ENCODE measurements around the gene OSBPL3.

The OSBPL3 gene

GRCh38 chr7:24831240-24831639 lies 148.7 kb downstream of the OSBPL3 start:
- no peak overlapping the region for H3K4me3 ChIP-seq (ENCODE audit: low read depth in 1 of 2, low read length in 2 of 2)
- H3K36me3 ChIP-seq (ENCODE audit: control insufficient read depth in 1 of 2, insufficient read depth in 2 of 2, low read length in 2 of 2), result no peaks in the 10 kb centered on the region
- peaks cover 0 to 5% of the 10 kb centered on the region in 2 donors for H3K4me1 ChIP-seq (ENCODE audit: control insufficient read depth in 1 of 2, insufficient read depth in 2 of 2, low read length in 2 of 2)
- H3K9me3 ChIP-seq (ENCODE audit: control insufficient read depth in 1 of 2, low read length in 2 of 2), result no peaks in the 10 kb centered on the region
- no peak overlapping the region for H3K27ac ChIP-seq (ENCODE audit: low read length)
- no peaks in the 10 kb centered on the region for H3K27me3 ChIP-seq (ENCODE audit: low read depth, low read length)

GRCh38 chr7:24830440-24831050 lies 149.4 kb downstream of the OSBPL3 start:
- H3K4me3 ChIP-seq (ENCODE audit: low read depth in 1 of 2, low read length in 2 of 2), result no peak overlapping the region
- peaks cover 0 to 6% of the 10 kb centered on the region in 2 donors for H3K4me1 ChIP-seq (ENCODE audit: control insufficient read depth in 1 of 2, insufficient read depth in 2 of 2, low read length in 2 of 2)
- H3K27me3 ChIP-seq (ENCODE audit: low read depth, low read length), result no peaks in the 10 kb centered on the region
- H3K27ac ChIP-seq (ENCODE audit: low read length), result no peak overlapping the region
- H3K9me3 ChIP-seq (ENCODE audit: control insufficient read depth in 1 of 2, low read length in 2 of 2), result no peaks in the 10 kb centered on the region
- no peaks in the 10 kb centered on the region for H3K36me3 ChIP-seq (ENCODE audit: control insufficient read depth in 1 of 2, insufficient read depth in 2 of 2, low read length in 2 of 2)

- H3K36me3 ChIP-seq (ENCODE audit: control insufficient read depth in 1 of 2, insufficient read depth in 2 of 2, low read length in 2 of 2), result no peaks in the 10 kb centered on the region
- H3K27ac ChIP-seq (ENCODE audit: low read length), result no peak overlapping the region
- no peaks in the 10 kb centered on the region for H3K27me3 ChIP-seq (ENCODE audit: low read depth, low read length)
- no peak overlapping the region for H3K4me3 ChIP-seq (ENCODE audit: low read depth in 1 of 2, low read length in 2 of 2)
- H3K4me1 ChIP-seq (ENCODE audit: control insufficient read depth in 1 of 2, insufficient read depth in 2 of 2, low read length in 2 of 2), result peaks cover 0 to 11% of the 10 kb centered on the region in 2 donors
- H3K9me3 ChIP-seq (ENCODE audit: control insufficient read depth in 1 of 2, low read length in 2 of 2), result no peaks in the 10 kb centered on the region
Observed at GRCh38 chr7:24829787-24830186, 150.2 kb downstream of the OSBPL3 start.

- Histone ChIP-seq H3K4me3 (ENCODE audit: low read depth in 1 of 2, low read length in 2 of 2) (no peak overlapping the region), H3K27ac (ENCODE audit: low read length) (no peak overlapping the region), H3K36me3 (ENCODE audit: control insufficient read depth in 1 of 2, insufficient read depth in 2 of 2, low read length in 2 of 2) (no peaks in the 10 kb centered on the region), H3K4me1 (ENCODE audit: control insufficient read depth in 1 of 2, insufficient read depth in 2 of 2, low read length in 2 of 2) (peaks cover 0 to 11% of the 10 kb centered on the region in 2 donors), H3K9me3 (ENCODE audit: control insufficient read depth in 1 of 2, low read length in 2 of 2) (no peaks in the 10 kb centered on the region), H3K27me3 (ENCODE audit: low read depth, low read length) (no peaks in the 10 kb centered on the region)
Observed at GRCh38 chr7:24828891-24829661, 150.9 kb downstream of the OSBPL3 start.

- Histone ChIP-seq H3K4me3 (ENCODE audit: low read depth in 1 of 2, low read length in 2 of 2) (no peak overlapping the region), H3K36me3 (ENCODE audit: control insufficient read depth in 1 of 2, insufficient read depth in 2 of 2, low read length in 2 of 2) (no peaks in the 10 kb centered on the region), H3K4me1 (ENCODE audit: control insufficient read depth in 1 of 2, insufficient read depth in 2 of 2, low read length in 2 of 2) (peaks cover 0 to 11% of the 10 kb centered on the region in 2 donors), H3K27ac (ENCODE audit: low read length) (no peak overlapping the region), H3K27me3 (ENCODE audit: low read depth, low read length) (no peaks in the 10 kb centered on the region), H3K9me3 (ENCODE audit: control insufficient read depth in 1 of 2, low read length in 2 of 2) (no peaks in the 10 kb centered on the region)
Observed at GRCh38 chr7:24827589-24827988, 152.4 kb downstream of the OSBPL3 start.

GRCh38 chr7:24827027-24827426 lies 153.0 kb downstream of the OSBPL3 start:
- Histone ChIP-seq H3K4me1 (ENCODE audit: control insufficient read depth in 1 of 2, insufficient read depth in 2 of 2, low read length in 2 of 2) (peaks cover 0 to 11% of the 10 kb centered on the region in 2 donors), H3K27me3 (ENCODE audit: low read depth, low read length) (no peaks in the 10 kb centered on the region), H3K27ac (ENCODE audit: low read length) (no peak overlapping the region), H3K9me3 (ENCODE audit: control insufficient read depth in 1 of 2, low read length in 2 of 2) (no peaks in the 10 kb centered on the region), H3K36me3 (ENCODE audit: control insufficient read depth in 1 of 2, insufficient read depth in 2 of 2, low read length in 2 of 2) (no peaks in the 10 kb centered on the region), H3K4me3 (ENCODE audit: low read depth in 1 of 2, low read length in 2 of 2) (no peak overlapping the region)

GRCh38 chr7:24826662-24827020 lies 153.3 kb downstream of the OSBPL3 start:
- Histone ChIP-seq H3K4me1 (ENCODE audit: control insufficient read depth in 1 of 2, insufficient read depth in 2 of 2, low read length in 2 of 2) (peaks cover 0 to 11% of the 10 kb centered on the region in 2 donors), H3K27me3 (ENCODE audit: low read depth, low read length) (no peaks in the 10 kb centered on the region), H3K4me3 (ENCODE audit: low read depth in 1 of 2, low read length in 2 of 2) (no peak overlapping the region), H3K9me3 (ENCODE audit: control insufficient read depth in 1 of 2, low read length in 2 of 2) (no peaks in the 10 kb centered on the region), H3K27ac (ENCODE audit: low read length) (peak overlapping the region; percentile 84), H3K36me3 (ENCODE audit: control insufficient read depth in 1 of 2, insufficient read depth in 2 of 2, low read length in 2 of 2) (no peaks in the 10 kb centered on the region)

- Histone ChIP-seq H3K9me3 (ENCODE audit: control insufficient read depth in 1 of 2, low read length in 2 of 2) (no peaks in the 10 kb centered on the region), H3K4me1 (ENCODE audit: control insufficient read depth in 1 of 2, insufficient read depth in 2 of 2, low read length in 2 of 2) (peaks cover 2 to 11% of the 10 kb centered on the region in 2 donors), H3K27me3 (ENCODE audit: low read depth, low read length) (no peaks in the 10 kb centered on the region), H3K36me3 (ENCODE audit: control insufficient read depth in 1 of 2, insufficient read depth in 2 of 2, low read length in 2 of 2) (no peaks in the 10 kb centered on the region), H3K27ac (ENCODE audit: low read length) (peak overlapping the region; percentile 84), H3K4me3 (ENCODE audit: low read depth in 1 of 2, low read length in 2 of 2) (peak overlapping the region in 1 of 2 donors; percentile 31)
Observed at GRCh38 chr7:24825931-24826661, 153.9 kb downstream of the OSBPL3 start.

- no peaks in the 10 kb centered on the region for H3K9me3 ChIP-seq (ENCODE audit: control insufficient read depth in 1 of 2, low read length in 2 of 2)
- peak overlapping the region in 1 of 2 donors; percentile 31 for H3K4me3 ChIP-seq (ENCODE audit: low read depth in 1 of 2, low read length in 2 of 2)
- H3K27ac ChIP-seq (ENCODE audit: low read length), result peak overlapping the region; percentile 84
- no peaks in the 10 kb centered on the region for H3K27me3 ChIP-seq (ENCODE audit: low read depth, low read length)
- no peaks in the 10 kb centered on the region for H3K36me3 ChIP-seq (ENCODE audit: control insufficient read depth in 1 of 2, insufficient read depth in 2 of 2, low read length in 2 of 2)
- peaks cover 9 to 11% of the 10 kb centered on the region in 2 donors for H3K4me1 ChIP-seq (ENCODE audit: control insufficient read depth in 1 of 2, insufficient read depth in 2 of 2, low read length in 2 of 2)
Observed at GRCh38 chr7:24825381-24825794, 154.6 kb downstream of the OSBPL3 start.

- no peak overlapping the region for H3K4me3 ChIP-seq (ENCODE audit: low read depth in 1 of 2, low read length in 2 of 2)
- H3K27ac ChIP-seq (ENCODE audit: low read length), result no peak overlapping the region
- H3K9me3 ChIP-seq (ENCODE audit: control insufficient read depth in 1 of 2, low read length in 2 of 2), result no peaks in the 10 kb centered on the region
- no peaks in the 10 kb centered on the region for H3K36me3 ChIP-seq (ENCODE audit: control insufficient read depth in 1 of 2, insufficient read depth in 2 of 2, low read length in 2 of 2)
- H3K4me1 ChIP-seq (ENCODE audit: control insufficient read depth in 1 of 2, insufficient read depth in 2 of 2, low read length in 2 of 2), result peaks cover 9 to 11% of the 10 kb centered on the region in 2 donors
- H3K27me3 ChIP-seq (ENCODE audit: low read depth, low read length), result no peaks in the 10 kb centered on the region
Observed at GRCh38 chr7:24824896-24825295, 155.1 kb downstream of the OSBPL3 start.

- H3K9me3 ChIP-seq (ENCODE audit: control insufficient read depth in 1 of 2, low read length in 2 of 2), result no peaks in the 10 kb centered on the region
- H3K4me3 ChIP-seq (ENCODE audit: low read depth in 1 of 2, low read length in 2 of 2), result no peak overlapping the region
- no peaks in the 10 kb centered on the region for H3K36me3 ChIP-seq (ENCODE audit: control insufficient read depth in 1 of 2, insufficient read depth in 2 of 2, low read length in 2 of 2)
- H3K27me3 ChIP-seq (ENCODE audit: low read depth, low read length), result no peaks in the 10 kb centered on the region
- no peak overlapping the region for H3K27ac ChIP-seq (ENCODE audit: low read length)
- H3K4me1 ChIP-seq (ENCODE audit: control insufficient read depth in 1 of 2, insufficient read depth in 2 of 2, low read length in 2 of 2), result peaks cover 9 to 11% of the 10 kb centered on the region in 2 donors
Observed at GRCh38 chr7:24824400-24824799, 155.6 kb downstream of the OSBPL3 start.

Data from muscle layer of duodenum (tissue), 2 donors.